Fibroblast of the conjunctiva (primary cell): Measurements from ENCODE around the gene USP49.

Source experiments
- DNase-seq: peaks from one replicate; pipeline ENCODE4 v3.0.0-alpha.2; 2010; ENCODE audit warnings: low read depth

Gene USP49

DNA sequence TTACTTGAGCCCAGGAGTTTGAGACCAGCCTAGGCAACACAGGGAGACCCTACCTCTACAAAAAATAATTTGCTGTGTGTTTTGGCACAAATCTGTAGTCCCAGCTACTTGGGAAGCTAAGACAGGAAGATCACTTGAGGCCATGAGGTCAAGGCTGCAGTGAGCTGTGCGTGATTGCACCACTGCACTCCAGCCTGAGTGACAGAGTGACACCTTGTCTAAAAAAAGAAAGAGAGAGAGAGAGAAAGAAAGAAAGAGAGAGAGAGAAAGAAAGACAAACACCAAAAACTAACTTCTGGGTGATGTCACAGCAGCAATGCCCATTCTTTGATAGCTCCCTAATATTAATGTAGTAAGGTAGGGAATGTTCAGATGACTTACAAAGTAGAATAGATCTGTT lies 20.4 kb downstream of the USP49 start:
- DNase-seq: no peak

- no peak for DNase-seq
Observed at GRCh38 chr6:41872147-41872546, 23.0 kb downstream of the USP49 start.

DNA sequence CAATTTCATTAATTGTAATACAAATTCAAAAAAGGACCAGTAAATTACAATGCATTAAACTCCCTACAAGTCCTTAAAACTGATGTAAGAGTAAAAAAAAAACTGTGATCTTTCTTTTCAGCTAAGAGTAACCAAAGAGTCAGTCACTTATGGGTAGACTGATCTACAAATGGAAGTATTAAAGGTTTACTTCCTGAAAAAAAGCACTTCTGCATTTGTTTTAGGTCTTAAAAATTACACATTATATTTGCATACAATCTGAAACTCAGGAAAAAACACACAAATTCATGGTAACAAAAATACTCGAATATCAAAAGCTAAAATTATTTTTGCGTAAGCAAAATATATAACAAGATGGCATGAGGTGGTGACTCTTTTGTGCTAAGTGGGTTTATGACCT lies 23.5 kb downstream of the USP49 start:
- no peak for DNase-seq

- DNase-seq: no peak
Observed at GRCh38 chr6:41859356-41859755, 35.8 kb downstream of the USP49 start.

- no peak for DNase-seq
Observed at GRCh38 chr6:41858703-41859102, 36.5 kb downstream of the USP49 start.

DNA sequence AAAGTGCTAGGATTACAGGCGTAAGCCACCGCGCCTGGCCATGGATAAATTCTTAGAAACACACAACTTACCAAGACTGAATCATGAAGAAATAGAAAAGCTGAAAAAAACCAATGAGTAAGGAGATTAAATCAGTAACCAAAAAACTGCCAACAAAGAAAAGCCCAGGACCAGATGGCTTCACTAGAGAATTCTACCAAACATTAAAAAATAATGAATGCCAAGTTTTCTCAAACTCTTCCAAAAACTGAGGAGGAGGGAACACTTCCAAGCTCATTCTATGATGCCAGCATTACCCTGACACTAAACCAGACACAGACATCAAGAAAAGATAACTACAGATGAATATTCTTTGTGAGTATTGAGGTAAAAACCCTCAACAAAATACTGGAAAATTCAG lies 44.3 kb downstream of the USP49 start:
- DNase-seq: no peak

GRCh38 chr6:41846666-41847237 lies 48.4 kb downstream of the USP49 start:
- peak; percentile 91 for DNase-seq

DNA sequence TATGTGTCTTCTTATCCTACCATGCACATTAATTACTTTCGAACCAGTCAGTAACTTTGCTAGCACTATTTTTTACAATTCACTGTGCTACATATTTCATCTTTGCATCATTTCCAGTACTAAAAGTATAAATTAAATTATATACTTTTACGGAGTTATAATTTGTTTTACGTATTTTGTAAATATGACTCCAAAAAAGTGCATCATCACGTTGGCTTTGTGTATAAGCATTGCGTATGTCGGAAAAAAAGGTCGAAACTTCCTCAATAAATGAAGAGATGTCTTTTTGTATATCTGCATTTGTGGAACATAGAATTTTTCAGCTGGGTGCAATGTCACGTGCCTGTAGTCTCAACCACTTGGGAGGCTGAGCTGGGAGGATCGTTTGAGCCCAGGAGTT lies 52.0 kb downstream of the USP49 start:
- no peak for DNase-seq

DNA sequence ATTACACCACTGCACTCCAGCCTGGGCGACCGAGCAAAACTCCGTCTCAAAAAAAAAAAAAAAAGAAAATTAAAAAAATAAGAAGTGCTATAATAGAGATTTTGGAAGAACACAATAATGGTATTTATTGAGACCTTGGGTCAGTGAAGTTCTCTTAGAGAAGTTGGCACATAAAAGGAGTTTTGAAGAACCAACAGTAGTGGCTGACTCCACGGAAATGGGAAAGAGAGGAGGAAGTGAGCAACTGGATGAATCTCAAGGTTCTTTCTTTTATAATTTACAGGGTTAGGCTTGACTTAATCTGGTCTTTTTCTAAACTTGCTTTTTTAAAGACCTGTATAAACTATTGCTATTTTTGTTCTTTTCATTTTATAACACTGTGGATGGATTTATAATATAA lies 54.8 kb downstream of the USP49 start:
- DNase-seq: no peak

DNA sequence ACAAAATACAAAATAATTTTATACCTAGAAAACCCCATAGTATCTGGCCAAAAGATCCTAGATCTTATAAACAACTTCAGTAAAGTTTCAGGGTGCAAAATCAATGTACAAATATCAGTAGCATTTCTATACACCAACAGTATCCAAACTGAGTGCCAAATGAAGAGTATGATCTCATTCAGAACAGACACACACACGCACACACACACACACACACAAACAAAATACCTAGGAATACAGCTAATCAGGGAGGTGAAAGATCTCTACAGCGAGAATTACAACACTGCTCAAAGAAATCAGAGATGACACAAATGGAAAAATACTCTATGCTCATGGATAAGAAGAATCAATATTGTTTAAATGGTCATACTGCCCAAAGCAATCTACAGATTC lies 58.5 kb downstream of the USP49 start:
- DNase-seq: no peak

DNA sequence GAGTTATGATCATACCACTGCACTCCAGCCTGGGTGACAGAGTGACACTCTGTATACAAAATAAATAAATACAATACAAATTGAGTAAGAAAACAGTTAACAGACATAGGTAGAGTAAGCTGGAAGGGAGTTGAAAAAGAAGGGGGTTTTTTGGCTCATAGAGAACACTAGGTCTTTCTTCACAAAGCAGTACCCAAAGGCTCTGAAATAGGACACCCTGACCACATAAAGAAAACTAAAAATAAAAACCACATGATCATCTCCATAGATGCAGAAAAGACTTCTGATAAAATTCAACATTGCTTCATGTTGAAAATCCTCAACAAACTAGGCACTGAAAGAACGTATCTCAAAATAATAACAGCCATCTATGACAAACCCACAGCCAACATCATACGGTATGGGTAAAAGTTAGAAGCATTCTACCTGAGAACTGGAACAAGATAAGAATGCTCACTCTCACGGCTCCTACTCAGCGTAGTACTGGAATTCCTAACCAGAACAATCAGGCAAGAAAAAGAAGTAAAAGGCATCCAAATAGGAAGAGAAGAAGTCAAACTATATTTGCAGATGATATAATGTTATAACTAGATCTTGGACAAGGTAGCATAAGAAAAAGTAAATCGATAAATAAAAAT lies 59.0 kb downstream of the USP49 start:
- no peak for DNase-seq

GRCh38 chr6:41832263-41832662 lies 62.9 kb downstream of the USP49 start:
- DNase-seq: no peak

GRCh38 chr6:41826343-41827022 lies 68.7 kb downstream of the USP49 start:
- DNase-seq: no peak

GRCh38 chr6:41824571-41825569 lies 70.3 kb downstream of the USP49 start:
- no peak for DNase-seq

DNA sequence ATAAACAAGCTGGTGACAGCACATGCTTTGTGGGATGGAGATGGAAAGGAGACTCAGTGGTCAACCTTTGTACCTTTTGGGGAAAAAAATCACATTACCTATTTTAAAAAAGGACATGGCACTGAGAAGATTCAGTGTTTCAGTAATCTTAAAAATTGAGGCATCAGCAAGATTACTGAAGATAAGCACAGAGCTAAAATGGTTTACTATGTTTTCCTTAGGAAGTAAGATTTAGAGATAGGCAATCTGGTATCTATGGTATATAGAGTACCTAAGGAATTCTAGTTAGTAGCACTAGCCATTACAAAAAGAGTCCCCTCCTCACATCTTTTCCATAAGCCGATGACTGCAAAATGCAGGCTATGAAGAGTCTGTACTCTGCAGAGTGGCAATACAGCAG lies 72.0 kb downstream of the USP49 start:
- no peak for DNase-seq

GRCh38 chr6:41822021-41822420 lies 73.2 kb downstream of the USP49 start:
- no peak for DNase-seq

DNA sequence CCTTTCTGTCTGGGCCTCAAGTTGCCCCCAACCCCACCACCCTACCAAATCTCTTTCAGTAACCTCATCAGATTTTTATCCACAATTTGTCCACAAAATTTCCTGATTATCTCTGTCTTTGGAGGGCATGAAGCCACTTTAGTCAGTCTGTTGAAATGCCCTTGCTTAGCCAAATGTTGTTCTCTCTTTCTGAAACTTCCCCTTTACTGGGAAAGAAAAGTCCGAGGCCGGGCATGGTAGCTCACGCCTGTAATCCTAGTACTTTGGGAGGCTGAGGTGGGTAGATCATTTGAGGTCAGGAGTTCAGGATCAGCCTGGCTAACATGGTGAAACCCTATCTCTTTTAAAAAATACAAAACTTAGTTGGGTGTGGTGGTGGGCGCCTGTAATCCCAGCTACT lies 73.9 kb downstream of the USP49 start:
- DNase-seq: no peak

GRCh38 chr6:41818271-41819054 lies 76.7 kb downstream of the USP49 start:
- DNase-seq: no peak

- DNase-seq: no peak
Observed at GRCh38 chr6:41815587-41815986, 79.6 kb downstream of the USP49 start.

- DNase-seq: no peak
Observed at GRCh38 chr6:41814629-41815028, 80.5 kb downstream of the USP49 start.

DNA sequence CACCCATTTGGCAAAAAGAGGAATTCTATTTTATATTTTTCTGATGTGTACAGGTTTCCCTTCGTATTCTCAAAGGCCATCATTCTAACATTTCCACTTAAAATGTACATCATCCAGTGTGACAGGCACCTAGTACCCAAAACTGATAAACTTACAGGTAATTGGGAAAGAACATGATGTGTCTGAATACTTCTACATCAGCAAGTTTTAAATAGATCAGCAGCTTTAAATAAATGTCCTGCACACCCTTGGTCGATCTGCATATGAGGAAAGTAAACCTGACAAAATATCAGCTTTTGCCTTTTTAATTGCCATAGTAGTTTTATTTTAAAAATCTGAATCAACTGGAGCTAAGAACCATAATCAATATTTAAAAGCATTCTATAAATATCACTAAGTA lies 81.2 kb downstream of the USP49 start:
- no peak for DNase-seq

- no peak for DNase-seq
Observed at GRCh38 chr6:41813469-41813868, 81.7 kb downstream of the USP49 start.
